HUES64 (cell line): ENCODE results near the gene RNF167.

ENCODE experiments used
- H3K27ac ChIP-seq: 2 replicates; pipeline ENCODE4 v1.7.0; 2013; ENCODE audit warnings: low read depth, low read length, inconsistent platforms
- H3K27me3 ChIP-seq: 2 replicates; pipeline ENCODE4 v1.6.1; 2013; ENCODE audit warnings: mild to moderate bottlenecking, low read length; ENCODE audit not compliant: insufficient read depth
- H3K36me3 ChIP-seq: 2 replicates; pipeline ENCODE4 v1.6.1; 2013; ENCODE audit warnings: mild to moderate bottlenecking, low read length; ENCODE audit not compliant: insufficient read depth
- H3K4me1 ChIP-seq: 2 replicates; pipeline ENCODE4 v1.6.1; 2013; ENCODE audit warnings: mild to moderate bottlenecking, low read length, moderate library complexity; ENCODE audit not compliant: insufficient read depth
- H3K4me3 ChIP-seq: 2 replicates; pipeline ENCODE4 v1.5.1; 2013; ENCODE audit warnings: mild to moderate bottlenecking, low read length, moderate library complexity
- H3K9ac ChIP-seq: 2 replicates; pipeline ENCODE4 v1.6.1; 2013; ENCODE audit warnings: mild to moderate bottlenecking, low read depth, low read length
- H3K9me3 ChIP-seq: 2 replicates; pipeline ENCODE4 v1.6.1; 2013; ENCODE audit warnings: low read depth, low read length; ENCODE audit not compliant: insufficient read depth
- WGBS: fragments of 150-250, 120-280 bp; methylation state at CpG from one replicate; pipeline ENCODE4 v1.1.7; 2013; ENCODE audit warnings: missing lambda C conversion rate; 5-methylcytosine and 5-hydroxymethylcytosine counted together

The RNF167 gene

DNA sequence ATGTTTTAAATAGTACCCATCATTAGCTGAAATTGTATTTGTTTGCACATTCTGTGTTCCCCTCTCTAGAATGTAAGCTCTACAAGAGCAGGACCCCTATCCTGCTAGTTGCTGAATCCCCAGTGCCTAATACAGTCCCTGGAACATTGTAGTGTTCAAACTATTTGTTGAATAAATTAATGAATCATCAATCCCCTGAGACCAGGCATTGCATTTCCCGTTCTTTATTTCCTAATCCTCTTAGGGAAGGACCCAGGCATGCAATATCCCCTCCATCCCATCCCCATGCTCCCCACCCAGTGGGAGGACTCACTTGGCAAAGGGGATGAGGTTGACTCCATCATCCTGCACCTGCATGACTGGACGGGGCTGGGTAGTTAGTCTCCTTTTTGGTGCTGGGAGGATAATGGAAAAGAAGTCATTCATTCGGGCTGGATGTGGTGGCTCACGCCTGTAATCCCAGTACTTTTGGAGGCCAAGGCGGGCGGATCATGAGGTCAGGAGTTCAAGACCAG lies 54.1 kb downstream of the RNF167 start:
- H3K4me1 ChIP-seq, result peaks cover 2% of the 10 kb centered on the region
- no peaks in the 10 kb centered on the region for H3K9me3 ChIP-seq
- no peak overlapping the region for H3K4me3 ChIP-seq
- H3K27me3 ChIP-seq, result peaks cover 22% of the 10 kb centered on the region
- 92% methylated on average over 6 of the region's 6 CpGs for WGBS
- H3K27ac ChIP-seq, result no peak overlapping the region
- H3K36me3 ChIP-seq, result no peaks in the 10 kb centered on the region
- H3K9ac ChIP-seq, result no peak overlapping the region
